ENCODE measurements around the gene FLRT1.

FLRT1 gene

GRCh38 chr11:64083398-64084080 lies 47.8 kb downstream of the FLRT1 start:
- DNase-seq (ENCODE audit: low spot score in 2 of 2), result no peak
- Mint-ChIP-seq H3K4me1 (peaks cover 2% of the 10 kb centered on the region), H3K4me3 (no peak overlapping the region), H3K9me3 (no peaks in the 10 kb centered on the region), H3K27me3 (no peaks in the 10 kb centered on the region), H3K27ac (ENCODE audit: low read depth) (no peak overlapping the region), H3K36me3 (ENCODE audit: insufficient read depth) (no peaks in the 10 kb centered on the region)
- no peak for ATAC-seq (replicated peaks; ENCODE audit: extremely low read depth, poor library complexity, severe bottlenecking)

- no peak for ATAC-seq (replicated peaks; ENCODE audit: extremely low read depth, poor library complexity, severe bottlenecking)
- Mint-ChIP-seq H3K4me3 (no peak overlapping the region), H3K9me3 (no peaks in the 10 kb centered on the region), H3K27me3 (no peaks in the 10 kb centered on the region), H3K4me1 (peaks cover 5% of the 10 kb centered on the region), H3K36me3 (ENCODE audit: insufficient read depth) (no peaks in the 10 kb centered on the region), H3K27ac (ENCODE audit: low read depth) (no peak overlapping the region)
- no peak for DNase-seq (ENCODE audit: low spot score in 2 of 2)
Measured at GRCh38 chr11:64084146-64084950, 48.6 kb downstream of the FLRT1 start.

- Mint-ChIP-seq H3K9me3 (no peaks in the 10 kb centered on the region), H3K36me3 (ENCODE audit: insufficient read depth) (no peaks in the 10 kb centered on the region), H3K27ac (ENCODE audit: low read depth) (no peak overlapping the region), H3K4me3 (no peak overlapping the region), H3K27me3 (no peaks in the 10 kb centered on the region), H3K4me1 (peaks cover 5% of the 10 kb centered on the region)
- ATAC-seq (replicated peaks; ENCODE audit: extremely low read depth, poor library complexity, severe bottlenecking) (no peak), DNase-seq (ENCODE audit: low spot score in 2 of 2) (no peak)
Measured at GRCh38 chr11:64084951-64085710, 49.4 kb downstream of the FLRT1 start.
